Measurements from ENCODE around the gene PKP1.

The PKP1 gene

DNA sequence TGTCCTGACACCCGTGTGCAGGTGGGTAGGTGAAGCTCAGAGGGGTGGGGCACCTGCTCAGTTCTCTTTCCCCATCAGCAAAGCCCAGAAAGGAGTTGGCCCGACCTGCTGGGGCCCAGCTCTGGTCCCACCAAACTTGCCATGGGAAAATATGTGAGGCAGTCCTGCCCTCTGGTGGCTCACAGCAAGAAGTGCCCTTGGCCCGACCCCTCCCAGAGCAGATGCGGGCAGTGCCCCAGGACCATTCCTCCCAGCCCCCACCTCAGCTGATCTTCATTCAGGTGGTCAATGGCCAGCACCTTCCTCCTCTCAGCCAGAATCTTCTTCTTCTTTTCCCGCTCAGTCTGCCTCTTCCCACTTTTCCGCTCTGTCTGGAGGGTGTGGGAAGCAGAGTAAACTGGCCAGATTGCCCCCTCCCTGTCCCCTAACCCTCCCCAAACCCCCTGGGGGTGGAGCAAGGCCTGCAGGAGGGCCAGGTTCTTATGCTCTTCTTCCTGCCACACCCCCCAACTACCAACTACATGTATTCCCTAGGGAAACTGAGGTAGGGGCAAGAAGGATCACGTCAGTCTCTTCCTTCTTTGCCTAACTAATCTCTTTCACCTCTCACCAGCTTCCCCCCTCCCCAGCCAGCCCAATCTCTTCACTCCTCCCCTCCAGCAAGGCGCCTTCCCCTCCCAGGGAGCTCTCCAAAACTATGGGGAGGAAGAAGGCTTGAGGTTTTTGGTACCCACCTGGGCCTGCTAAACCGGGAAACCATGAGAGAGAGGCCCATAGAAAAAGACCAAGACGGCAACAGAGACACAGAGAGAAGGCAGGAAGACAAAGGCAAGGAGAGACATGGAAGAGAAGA is 78.6 kb downstream of the PKP1 start:
- DNase-seq (ENCODE audit: extremely low read depth in 1 of 2, low read depth in 1 of 2): no peak

- no peak for DNase-seq (ENCODE audit: extremely low read depth in 1 of 2, low read depth in 1 of 2)
These were observed 79.6 kb downstream of the PKP1 start for GRCh38 chr1:201362906-201363305.

- DNase-seq (ENCODE audit: extremely low read depth in 1 of 2, low read depth in 1 of 2): no peak
These were observed 80.2 kb downstream of the PKP1 start for GRCh38 chr1:201363467-201363866.

- DNase-seq (ENCODE audit: extremely low read depth in 1 of 2, low read depth in 1 of 2): no peak
These were observed 81.5 kb downstream of the PKP1 start for GRCh38 chr1:201364808-201365105.

DNA sequence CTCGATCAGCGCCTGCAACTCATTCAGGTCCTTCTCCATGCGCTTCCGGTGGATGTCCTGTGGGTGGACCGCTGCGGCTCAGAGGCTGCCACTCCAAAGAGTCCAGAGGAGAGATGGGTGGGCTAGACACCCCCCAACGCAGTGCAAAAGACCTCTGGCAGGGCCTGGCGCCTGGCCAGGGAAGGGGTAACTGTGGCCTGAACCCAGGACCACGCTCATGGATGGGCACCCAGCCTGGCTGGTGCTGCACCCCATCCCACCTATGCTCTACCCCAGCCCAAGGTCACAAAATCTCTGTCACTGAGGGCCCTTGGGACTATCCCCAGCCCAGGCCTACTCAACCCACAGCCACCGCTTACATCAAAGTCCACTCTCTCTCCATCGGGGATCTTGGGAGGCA is 81.9 kb downstream of the PKP1 start:
- DNase-seq (ENCODE audit: extremely low read depth in 1 of 2, low read depth in 1 of 2): no peak

DNA sequence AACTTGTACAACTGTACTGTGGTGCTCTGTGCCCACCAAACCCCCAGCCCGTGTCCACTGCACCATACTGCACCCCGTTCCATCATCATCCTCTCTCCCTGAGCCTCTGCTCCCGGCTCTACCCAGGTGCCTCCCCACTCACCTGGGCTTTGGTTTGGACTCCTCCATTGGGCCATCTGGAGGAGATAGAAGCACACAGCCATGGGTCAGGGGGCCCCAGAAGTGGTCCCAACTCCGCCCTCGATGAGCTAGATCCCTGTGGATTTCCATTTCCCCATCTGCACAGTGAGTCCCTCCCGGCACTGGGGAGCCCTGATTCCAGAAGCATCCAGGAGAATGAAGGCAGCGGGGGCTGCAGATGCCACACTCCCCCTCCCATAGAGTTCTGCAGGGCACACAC is 83.4 kb downstream of the PKP1 start:
- no peak for DNase-seq (ENCODE audit: extremely low read depth in 1 of 2, low read depth in 1 of 2)

DNA sequence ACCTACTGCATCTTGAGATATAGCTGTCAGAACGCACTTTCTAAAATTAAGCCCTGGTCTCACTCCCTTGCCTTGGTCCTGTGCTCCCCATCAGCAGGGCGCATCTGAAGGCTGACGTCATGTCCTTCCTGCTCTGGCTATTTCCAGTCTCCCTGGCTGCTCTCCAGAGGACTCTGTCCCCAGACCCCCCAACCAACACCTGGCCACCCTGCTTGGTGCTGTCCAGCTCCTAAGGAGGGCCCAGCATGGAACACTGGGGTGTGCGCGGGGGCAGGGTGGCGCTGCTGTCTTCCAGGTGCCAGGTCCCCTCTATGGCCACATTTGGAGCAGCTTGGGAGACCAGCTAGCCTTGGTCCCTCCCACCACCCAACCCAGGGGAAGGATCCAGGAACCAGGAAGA is 85.9 kb downstream of the PKP1 start:
- DNase-seq (ENCODE audit: extremely low read depth in 1 of 2, low read depth in 1 of 2): no peak

GRCh38 chr1:201370500-201370899 is 87.2 kb downstream of the PKP1 start:
- no peak for DNase-seq (ENCODE audit: extremely low read depth in 1 of 2, low read depth in 1 of 2)

DNA sequence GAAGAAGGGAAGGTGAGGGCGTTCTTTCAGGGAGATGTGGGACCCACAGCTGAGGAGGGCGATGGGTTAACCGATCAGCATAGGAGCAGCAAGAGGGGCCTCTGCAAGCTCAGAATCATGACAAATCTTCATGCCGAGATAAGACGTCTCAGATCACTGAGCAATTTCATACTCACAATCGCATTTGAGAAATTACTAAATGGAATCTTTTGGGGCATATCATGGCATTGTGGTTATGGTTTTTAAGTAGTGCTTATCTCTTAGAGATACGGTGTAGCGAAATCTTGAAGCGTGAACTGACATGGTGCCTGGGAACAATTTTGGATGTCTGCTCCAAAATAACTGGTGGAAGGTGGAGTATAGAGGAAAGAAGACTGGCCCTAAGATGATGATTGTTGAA is 88.0 kb downstream of the PKP1 start:
- no peak for DNase-seq (ENCODE audit: extremely low read depth in 1 of 2, low read depth in 1 of 2)

GRCh38 chr1:201371792-201372191 is 88.5 kb downstream of the PKP1 start:
- DNase-seq (ENCODE audit: extremely low read depth in 1 of 2, low read depth in 1 of 2): no peak

DNA sequence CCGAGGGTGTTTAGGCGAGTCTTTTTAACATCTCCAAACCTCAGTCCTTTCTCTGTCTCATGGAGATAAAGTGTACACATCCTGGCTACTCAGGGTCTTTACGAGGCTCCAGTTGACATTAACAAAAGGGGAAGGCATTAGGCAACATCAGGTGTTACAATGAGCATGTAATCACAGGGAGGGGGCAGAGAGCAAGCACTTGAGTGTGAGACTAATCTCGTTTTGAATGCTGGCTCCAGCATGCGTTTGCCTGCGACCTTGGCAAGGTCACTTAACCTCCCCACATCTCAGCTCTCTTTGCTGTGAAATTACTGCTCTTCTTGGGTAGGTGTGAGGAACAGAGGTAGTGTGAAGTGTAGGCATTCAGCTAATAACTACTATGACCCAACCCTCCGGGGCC is 91.1 kb downstream of the PKP1 start:
- DNase-seq (ENCODE audit: extremely low read depth in 1 of 2, low read depth in 1 of 2): no peak

- no peak for DNase-seq (ENCODE audit: extremely low read depth in 1 of 2, low read depth in 1 of 2)
These were observed 91.9 kb downstream of the PKP1 start for GRCh38 chr1:201375169-201375568.

GRCh38 chr1:201376107-201376463 is 92.8 kb downstream of the PKP1 start:
- no peak for DNase-seq (ENCODE audit: extremely low read depth in 1 of 2, low read depth in 1 of 2)

GRCh38 chr1:201376464-201377374 is 93.4 kb downstream of the PKP1 start:
- DNase-seq (ENCODE audit: extremely low read depth in 1 of 2, low read depth in 1 of 2): no peak

- DNase-seq (ENCODE audit: extremely low read depth in 1 of 2, low read depth in 1 of 2): no peak
These were observed 94.3 kb downstream of the PKP1 start, which contains the start of gene TNNT2 for GRCh38 chr1:201377611-201378092. Gene TNNT2, minus strand, starts transcription at chr1:201377680. Its CDS starts 4,426 bp downstream, at chr1:201373254.

GRCh38 chr1:201378804-201379203 is 95.5 kb downstream of the PKP1 start:
- no peak for DNase-seq (ENCODE audit: extremely low read depth in 1 of 2, low read depth in 1 of 2)

DNA sequence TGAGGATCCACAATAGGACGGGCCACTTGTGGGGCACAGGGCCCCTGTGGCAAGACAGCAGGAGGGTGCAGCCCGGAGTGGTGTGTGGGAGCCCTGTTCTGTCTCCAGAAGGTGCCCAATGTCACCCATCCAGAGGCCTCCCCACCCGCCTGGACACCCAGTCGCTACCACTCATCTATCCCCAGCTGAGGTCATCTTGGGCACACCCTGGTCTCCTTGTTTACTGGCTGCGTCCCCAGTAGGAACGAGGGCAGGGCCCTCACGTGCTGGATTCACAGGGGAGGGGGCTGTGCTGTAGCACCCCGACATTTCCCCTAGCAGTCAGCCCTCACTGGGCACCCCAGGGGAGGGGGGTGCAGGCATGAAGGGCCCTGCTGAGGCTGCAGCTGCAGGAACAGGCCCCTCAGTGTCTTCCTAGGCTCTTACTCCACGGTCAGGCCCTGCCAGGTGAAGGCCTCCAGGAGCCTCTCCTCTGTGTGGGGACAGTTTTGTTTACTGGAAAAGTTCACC is 96.5 kb downstream of the PKP1 start:
- no peak for DNase-seq (ENCODE audit: extremely low read depth in 1 of 2, low read depth in 1 of 2)

DNA sequence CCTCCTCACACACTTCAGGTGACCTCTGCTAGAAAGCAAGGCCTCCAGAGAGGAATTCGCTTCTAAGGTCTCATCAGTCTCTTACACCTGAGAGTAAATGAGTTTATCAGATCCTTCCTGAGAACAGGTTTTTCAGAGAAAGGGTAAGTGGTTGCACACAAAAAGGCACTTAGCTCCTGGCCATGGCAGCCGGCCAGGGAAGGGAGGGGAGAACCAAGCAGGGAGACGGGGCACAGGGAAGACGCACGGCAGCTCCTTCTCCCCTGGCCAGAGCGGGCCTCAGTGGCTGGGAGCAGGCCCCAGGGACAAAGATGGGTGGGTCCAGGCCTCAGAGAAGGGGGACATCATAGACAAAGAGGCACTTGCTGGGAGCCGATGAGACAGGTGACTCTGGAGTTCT is 97.8 kb downstream of the PKP1 start:
- DNase-seq (ENCODE audit: extremely low read depth in 1 of 2, low read depth in 1 of 2): no peak
